Activated T-cell treated with anti-CD3 and anti-CD28 coated beads, Interleukin-2, amount 50 U/mL, for 24 hours (primary cell): ENCODE results near the gene OR4D11.
"Not testable (repeated sequence)": the region's sequence is repeated elsewhere in the genome, so short reads cannot be mapped to it uniquely, and the experiment has no call there.

Experiments used
- DNase-seq: peaks from one replicate; pipeline ENCODE4 v3.0.0-alpha.2; 2020
- H3K27ac Mint-ChIP-seq: 2 replicates; pipeline ENCODE4 v1.8.0; 2020; ENCODE audit warnings: mild to moderate bottlenecking, mixed read lengths
- H3K27me3 Mint-ChIP-seq: 2 replicates; pipeline ENCODE4 v1.8.0; 2020; ENCODE audit warnings: mixed read lengths
- H3K36me3 Mint-ChIP-seq: 2 replicates; pipeline ENCODE4 v1.8.0; 2020; ENCODE audit warnings: low read depth, mixed read lengths
- H3K4me1 Mint-ChIP-seq: 2 replicates; pipeline ENCODE4 v1.8.0; 2020; ENCODE audit warnings: low read depth, mixed read lengths
- H3K4me3 Mint-ChIP-seq: 2 replicates; pipeline ENCODE4 v1.8.0; 2020; ENCODE audit warnings: mild to moderate bottlenecking, moderate library complexity, mixed read lengths
- H3K9me3 Mint-ChIP-seq: 2 replicates; pipeline ENCODE4 v1.8.0; 2020; ENCODE audit warnings: mixed read lengths

Gene OR4D11

GRCh38 chr11:59503276-59503675, at the start of gene OR4D11:
Gene OR4D11, plus strand, starts transcription at chr11:59503576. Its CDS starts 0 bp downstream, at chr11:59503576.
- no peaks in the 10 kb centered on the region for H3K36me3 Mint-ChIP-seq
- peaks cover 3% of the 10 kb centered on the region for H3K27me3 Mint-ChIP-seq
- DNase-seq = no peak
- no peak within 1 kb of the TSS for H3K27ac Mint-ChIP-seq
- no peak within 1 kb of the TSS for H3K4me3 Mint-ChIP-seq
- no peaks in the 10 kb centered on the region for H3K9me3 Mint-ChIP-seq
- H3K4me1 Mint-ChIP-seq = peaks cover 11% of the 10 kb centered on the region

DNA sequence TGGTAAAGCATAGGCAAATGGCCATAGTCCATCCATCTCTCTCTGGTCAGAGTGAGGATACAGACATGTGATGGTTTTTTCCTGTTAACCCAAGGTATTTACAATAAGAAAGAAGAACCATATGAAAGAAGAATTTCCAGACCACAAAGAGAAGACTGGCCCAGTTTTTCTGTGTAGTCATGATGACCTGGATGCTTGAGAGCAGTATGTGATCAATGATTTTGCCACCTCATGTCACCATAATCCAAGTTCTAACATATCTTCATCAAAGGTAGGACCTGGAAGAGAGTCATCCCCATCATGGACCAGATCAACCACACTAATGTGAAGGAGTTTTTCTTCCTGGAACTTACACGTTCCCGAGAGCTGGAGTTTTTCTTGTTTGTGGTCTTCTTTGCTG, 46.7 kb upstream of the OR4D11 start, which contains the start of gene OR4D6:
Gene OR4D6, plus strand, starts transcription at position 301 of the 400 bp plus-strand sequence. Its CDS starts 0 bp downstream, at position 301.
- Mint-ChIP-seq H3K36me3 (no peaks in the 10 kb centered on the region), H3K9me3 (no peaks in the 10 kb centered on the region), H3K27ac (no peak within 1 kb of the TSS), H3K27me3 (peaks cover 22% of the 10 kb centered on the region), H3K4me3 (no peak within 1 kb of the TSS), H3K4me1 (no peaks in the 10 kb centered on the region)
- no peak for DNase-seq

DNA sequence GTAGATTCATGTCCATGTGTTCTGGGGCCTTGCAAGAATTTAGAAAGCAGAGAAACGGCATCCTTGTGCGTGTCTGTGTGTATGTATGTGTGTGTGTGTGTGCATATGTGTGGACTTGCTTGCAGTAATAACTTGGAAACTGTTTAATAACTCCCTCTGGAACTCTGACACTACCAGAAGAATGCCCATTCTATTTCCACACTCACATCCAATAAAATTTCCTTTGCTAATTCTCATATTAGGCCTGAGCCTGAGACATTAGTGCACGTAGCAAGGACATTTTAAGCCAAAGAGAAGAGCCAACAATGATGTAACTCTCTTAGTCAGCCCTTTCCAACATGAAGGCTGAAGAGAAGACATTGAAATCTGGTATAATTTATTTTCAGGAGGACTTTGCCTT, 43.5 kb upstream of the OR4D11 start:
- peaks cover 41% of the 10 kb centered on the region for H3K27me3 Mint-ChIP-seq
- H3K27ac Mint-ChIP-seq = no peak overlapping the region
- H3K9me3 Mint-ChIP-seq = no peaks in the 10 kb centered on the region
- H3K36me3 Mint-ChIP-seq = no peaks in the 10 kb centered on the region
- no peaks in the 10 kb centered on the region for H3K4me1 Mint-ChIP-seq
- no peak for DNase-seq
- no peak overlapping the region for H3K4me3 Mint-ChIP-seq

DNA sequence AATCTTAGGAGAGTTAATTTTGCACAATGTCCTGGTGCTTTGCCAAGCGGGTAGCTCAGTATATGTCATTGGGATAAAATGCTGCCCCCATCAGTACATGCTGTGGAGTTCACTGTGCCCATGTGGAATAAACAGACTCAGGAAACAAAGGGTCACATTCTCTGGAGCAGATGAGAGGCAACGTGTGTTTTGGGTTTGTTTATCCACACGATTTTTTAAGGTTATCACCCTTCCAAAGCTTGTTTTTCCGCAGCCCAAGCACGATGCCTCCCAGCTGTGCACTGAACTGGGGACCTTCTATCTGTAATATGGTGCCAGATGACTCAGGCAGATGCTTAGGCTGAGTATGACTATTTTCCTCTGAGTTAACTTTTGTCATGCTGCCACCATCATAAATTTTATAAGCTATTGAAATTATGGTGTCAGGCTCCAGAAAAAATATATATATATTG, 40.2 kb upstream of the OR4D11 start:
- Mint-ChIP-seq H3K36me3 (no peaks in the 10 kb centered on the region), H3K9me3 (no peaks in the 10 kb centered on the region), H3K27ac (no peak overlapping the region), H3K27me3 (peaks cover 43% of the 10 kb centered on the region), H3K4me3 (no peak overlapping the region), H3K4me1 (no peaks in the 10 kb centered on the region)
- no peak for DNase-seq

- Mint-ChIP-seq H3K4me3 (no peak within 1 kb of the TSS), H3K4me1 (no peaks in the 10 kb centered on the region), H3K36me3 (no peaks in the 10 kb centered on the region), H3K9me3 (no peaks in the 10 kb centered on the region), H3K27ac (no peak within 1 kb of the TSS), H3K27me3 (peaks cover 17% of the 10 kb centered on the region)
- no peak for DNase-seq
These were observed 30.4 kb upstream of the OR4D11 start, which contains the start of gene OR4D10 for GRCh38 chr11:59473015-59473414. Gene OR4D10, plus strand, starts transcription at chr11:59473315. Its CDS starts 4,115 bp downstream, at chr11:59477430.

DNA sequence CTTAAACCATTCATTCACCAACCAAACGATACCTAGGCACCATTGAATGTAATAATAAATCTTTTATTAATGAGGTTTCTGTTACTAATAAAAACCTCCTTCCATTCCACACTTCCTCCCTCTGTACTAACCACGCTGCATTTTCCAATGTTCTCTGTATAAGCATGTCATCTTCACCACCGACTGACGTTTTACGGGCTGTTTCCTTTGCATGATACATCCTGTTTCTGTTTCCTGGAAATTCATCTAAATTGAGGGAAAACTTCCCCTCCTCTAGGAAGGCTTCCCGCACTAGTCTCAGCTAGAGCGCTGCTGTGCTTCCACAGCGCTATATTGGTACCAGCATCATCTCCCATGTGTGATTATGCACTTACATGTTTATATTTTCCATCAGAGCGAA, 28.2 kb upstream of the OR4D11 start:
- Mint-ChIP-seq H3K4me1 (no peaks in the 10 kb centered on the region), H3K27ac (no peak overlapping the region), H3K4me3 (no peak overlapping the region), H3K9me3 (no peaks in the 10 kb centered on the region), H3K27me3 (peaks cover 21% of the 10 kb centered on the region), H3K36me3 (no peaks in the 10 kb centered on the region)
- DNase-seq = no peak

DNA sequence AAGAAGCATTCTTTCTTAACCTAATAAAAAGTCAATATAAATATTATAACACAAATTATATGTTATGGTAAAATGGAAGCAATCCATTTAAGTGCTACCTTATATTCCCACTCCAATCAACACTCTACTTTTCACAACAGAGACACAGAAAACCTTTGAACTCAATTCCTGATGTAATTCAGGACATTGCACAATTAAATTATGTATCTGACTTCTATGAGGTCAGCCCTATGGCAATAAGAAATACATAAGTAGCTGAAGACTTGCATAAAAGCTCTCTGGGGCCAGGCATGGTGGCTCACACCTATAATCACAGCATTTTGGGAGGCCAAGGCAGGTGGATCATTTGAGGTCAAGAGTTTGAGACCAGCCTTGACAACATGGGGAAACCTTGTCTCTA, 23.5 kb upstream of the OR4D11 start:
- H3K36me3 Mint-ChIP-seq = no peaks in the 10 kb centered on the region
- DNase-seq = no peak
- peaks cover 16% of the 10 kb centered on the region for H3K27me3 Mint-ChIP-seq
- H3K9me3 Mint-ChIP-seq = no peaks in the 10 kb centered on the region
- H3K4me1 Mint-ChIP-seq = no peaks in the 10 kb centered on the region
- no peak overlapping the region for H3K27ac Mint-ChIP-seq
- H3K4me3 Mint-ChIP-seq = no peak overlapping the region

GRCh38 chr11:59480359-59480758, 23.0 kb upstream of the OR4D11 start:
- no peak for DNase-seq
- peaks cover 13% of the 10 kb centered on the region for H3K27me3 Mint-ChIP-seq
- H3K4me1 Mint-ChIP-seq = no peaks in the 10 kb centered on the region

GRCh38 chr11:59501931-59502330, 1.4 kb upstream of the OR4D11 start:
- no peak for DNase-seq
- no peak overlapping the region for H3K27ac Mint-ChIP-seq
- H3K9me3 Mint-ChIP-seq = no peaks in the 10 kb centered on the region
- no peak overlapping the region for H3K4me3 Mint-ChIP-seq
- H3K27me3 Mint-ChIP-seq = peaks cover 10% of the 10 kb centered on the region
- H3K4me1 Mint-ChIP-seq = peaks cover 11% of the 10 kb centered on the region
- H3K36me3 Mint-ChIP-seq = no peaks in the 10 kb centered on the region

More at GRCh38 chr11:59480359-59480758, 23.0 kb upstream of the OR4D11 start:
- Mint-ChIP-seq H3K9me3 (no peaks in the 10 kb centered on the region), H3K4me3 (no peak overlapping the region), H3K27ac (no peak overlapping the region), H3K36me3 (no peaks in the 10 kb centered on the region)

DNA sequence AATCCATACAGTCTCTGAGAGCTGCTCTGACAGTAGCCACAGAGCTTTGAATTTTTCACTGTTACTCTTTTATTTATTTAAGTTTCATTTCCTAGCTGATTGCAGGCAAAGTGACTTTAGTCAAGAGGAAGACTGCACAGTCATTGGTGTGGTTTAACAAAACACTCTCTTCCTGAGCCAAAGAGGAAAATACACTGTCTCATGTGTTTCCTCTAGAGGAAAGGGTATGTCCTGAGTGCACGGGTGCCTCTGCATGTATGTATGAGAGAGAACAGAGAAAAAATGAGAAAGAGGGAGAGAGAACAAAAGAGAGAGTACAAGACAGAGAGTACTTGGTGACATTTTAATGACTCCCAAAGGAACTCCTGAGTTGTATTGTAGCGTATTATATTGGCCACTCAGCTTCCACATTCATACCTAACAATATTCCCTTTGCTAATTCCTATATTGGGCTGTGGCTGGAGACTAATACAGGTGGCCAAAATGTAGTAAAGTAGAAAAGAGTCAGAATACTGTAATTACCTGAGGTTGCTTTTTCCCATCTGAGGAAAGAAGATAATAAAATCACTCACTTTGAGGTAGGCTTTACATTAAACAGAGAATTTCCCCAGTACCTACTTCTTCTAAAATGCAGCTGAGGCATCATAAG, 7.7 kb downstream of the OR4D11 start, which contains the start of gene OR4D9:
Gene OR4D9, plus strand, starts transcription at position 599 of the 649 bp plus-strand sequence. CDS start 3,374 bp downstream, outside the sequence.
- no peak for DNase-seq
- peaks cover 27% of the 10 kb centered on the region for H3K4me1 Mint-ChIP-seq
- no peaks in the 10 kb centered on the region for H3K36me3 Mint-ChIP-seq
- H3K27ac Mint-ChIP-seq = no peak within 1 kb of the TSS
- peak within 1 kb of the TSS; percentile 23 for H3K4me3 Mint-ChIP-seq
- H3K9me3 Mint-ChIP-seq = no peaks in the 10 kb centered on the region
- H3K27me3 Mint-ChIP-seq = peaks cover 3% of the 10 kb centered on the region

DNA sequence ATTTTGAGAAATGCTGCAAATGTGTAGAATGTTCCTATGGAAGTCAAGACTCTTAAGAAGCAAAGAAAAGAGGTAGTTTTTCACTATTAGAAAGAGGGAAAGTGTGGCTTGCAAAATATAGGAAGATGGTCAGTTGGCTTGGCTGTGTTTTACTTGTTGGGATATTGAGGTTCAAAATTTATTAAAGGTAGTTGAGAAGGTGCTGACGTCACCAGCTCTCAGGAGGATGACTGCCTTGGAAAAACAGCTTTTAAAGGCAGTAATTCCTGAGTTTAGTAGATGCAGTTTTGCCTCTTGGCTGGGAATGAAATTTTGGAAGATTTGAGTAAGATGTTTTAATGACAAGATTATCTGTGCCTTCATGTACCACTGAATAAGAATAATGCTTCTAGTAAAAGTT, 8.3 kb downstream of the OR4D11 start:
- peaks cover 3% of the 10 kb centered on the region for H3K27me3 Mint-ChIP-seq
- no peak overlapping the region for H3K27ac Mint-ChIP-seq
- no peaks in the 10 kb centered on the region for H3K9me3 Mint-ChIP-seq
- no peaks in the 10 kb centered on the region for H3K36me3 Mint-ChIP-seq
- H3K4me1 Mint-ChIP-seq = peaks cover 27% of the 10 kb centered on the region
- H3K4me3 Mint-ChIP-seq = no peak overlapping the region
- DNase-seq = no peak

- H3K9me3 Mint-ChIP-seq, DNase-seq, H3K27ac Mint-ChIP-seq, H3K4me1 Mint-ChIP-seq, H3K36me3 Mint-ChIP-seq, H3K27me3 Mint-ChIP-seq, H3K4me3 Mint-ChIP-seq: not testable (repeated sequence)
These were observed 16.8 kb downstream of the OR4D11 start for GRCh38 chr11:59520139-59520538.

DNA sequence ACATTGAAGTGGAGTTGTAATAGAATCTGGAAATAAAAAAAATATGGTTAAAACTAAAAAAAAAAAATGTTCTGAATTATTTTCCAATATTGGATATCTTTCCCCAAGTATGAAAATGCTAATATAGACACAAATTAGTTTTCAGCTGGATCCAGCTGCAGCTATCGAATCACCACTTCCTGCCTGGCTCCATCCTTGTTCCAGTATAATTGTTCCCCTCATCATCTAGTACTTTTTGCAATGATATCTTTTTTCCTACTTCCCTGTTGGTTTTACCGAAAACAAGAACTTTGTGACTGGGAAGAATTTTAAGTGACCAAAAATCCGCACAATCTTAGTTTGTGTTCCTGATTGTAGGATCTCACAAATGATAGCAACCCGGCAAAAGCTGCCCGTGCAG, 17.4 kb downstream of the OR4D11 start:
- peaks cover 7% of the 10 kb centered on the region for H3K27me3 Mint-ChIP-seq
- no peaks in the 10 kb centered on the region for H3K4me1 Mint-ChIP-seq
- no peaks in the 10 kb centered on the region for H3K9me3 Mint-ChIP-seq
- no peak overlapping the region for H3K27ac Mint-ChIP-seq
- H3K36me3 Mint-ChIP-seq = no peaks in the 10 kb centered on the region
- H3K4me3 Mint-ChIP-seq = no peak overlapping the region
- no peak for DNase-seq

GRCh38 chr11:59523541-59523940, 20.2 kb downstream of the OR4D11 start:
- Mint-ChIP-seq H3K9me3 (no peaks in the 10 kb centered on the region), H3K27me3 (peaks cover 7% of the 10 kb centered on the region), H3K36me3 (no peaks in the 10 kb centered on the region), H3K4me1 (no peaks in the 10 kb centered on the region), H3K27ac (no peak overlapping the region), H3K4me3 (no peak overlapping the region)
- no peak for DNase-seq

- Mint-ChIP-seq H3K27ac (no peak overlapping the region), H3K27me3 (peaks cover 7% of the 10 kb centered on the region), H3K36me3 (no peaks in the 10 kb centered on the region), H3K4me3 (no peak overlapping the region), H3K9me3 (no peaks in the 10 kb centered on the region), H3K4me1 (no peaks in the 10 kb centered on the region)
- DNase-seq = no peak
These were observed 25.3 kb downstream of the OR4D11 start for GRCh38 chr11:59528711-59529110.
